ENCODE data around the gene GNG14. TPM values are rescaled to one million over a fixed set of nuclear protein-coding genes. Genes with fewer than 3 reads are reported as not detected.

Gene GNG14
- total RNA-seq, 1 experiment from 2014 or later, result not detected

DNA sequence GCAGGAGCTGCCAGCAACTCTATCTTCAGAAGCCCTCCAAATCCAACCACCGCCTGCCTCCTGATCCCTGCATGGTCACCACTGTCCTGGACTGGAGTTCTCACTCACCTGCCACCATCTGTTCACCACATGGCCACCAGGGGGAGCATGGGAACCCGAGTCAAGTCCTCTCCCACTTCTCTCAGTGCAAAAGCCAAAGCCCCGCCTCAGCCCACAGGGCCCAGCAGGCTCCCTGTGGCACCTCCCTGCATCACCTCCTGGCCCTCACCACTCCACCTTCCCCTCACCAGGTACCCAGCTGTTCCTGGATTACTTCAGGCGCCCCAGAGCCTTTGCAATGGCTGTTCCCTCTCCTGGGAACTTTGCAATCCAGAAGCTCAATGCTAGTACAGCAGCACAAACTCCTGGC, 11.4 kb upstream of the GNG14 start:
- H3K14ac ChIP-seq (ENCODE audit: insufficient read depth, low read length), result no peak overlapping the region
- peak; percentile 92 for DNase-seq
- H2BK20ac ChIP-seq (ENCODE audit: low read depth, low read length, poor library complexity, severe bottlenecking), result no peak overlapping the region
- H3K18ac ChIP-seq (ENCODE audit: insufficient read length, low read depth, low read length), result no peak overlapping the region
- H3K79me2 ChIP-seq (ENCODE audit: insufficient read depth, low read length), result no peaks in the 10 kb centered on the region
- no peak overlapping the region for H2BK15ac ChIP-seq (ENCODE audit: low read depth, low read length)
- H3K23ac ChIP-seq (ENCODE audit: insufficient read length, low read depth, low read length), result no peak overlapping the region
- peaks cover 40 to 86% (median 73%) of the 10 kb centered on the region in 3 experiments for H3K36me3 Mint-ChIP-seq (ENCODE audit: insufficient read depth in 1 of 3, low read depth in 3 of 3)
- H3K4me2 ChIP-seq (ENCODE audit: insufficient read depth, insufficient read length, low read length), result no peak overlapping the region
- no peak overlapping the region for H3K56ac ChIP-seq (ENCODE audit: insufficient read length, low read depth, low read length)
- no peaks in the 10 kb centered on the region for H3K9me3 ChIP-seq (ENCODE audit: control insufficient read depth, low read depth, low read length)
- H3K79me1 ChIP-seq (ENCODE audit: insufficient read depth, low read depth, low read length, poor library complexity, severe bottlenecking), result no peaks in the 10 kb centered on the region
- peak; percentile 92 for TF ChIP-seq CTCF (conservative IDR thresholded peaks at IDR 0.05)
- peak overlapping the region in 2 of 3 experiments; percentile 70 to 79; a peak in 4 of 7 replicates for H3K27ac Mint-ChIP-seq
- no peak overlapping the region for H3K27ac ChIP-seq (ENCODE audit: insufficient read length, low read depth, low read length)
- H3K27me3 ChIP-seq (ENCODE audit: insufficient read depth, low read length), result no peaks in the 10 kb centered on the region
- WGBS (ENCODE audit: extremely low coverage, insufficient read length, low lambda C conversion rate), result no CpG with 5 or more reads among the region's 4 CpGs
- no peak overlapping the region for H2BK12ac ChIP-seq (ENCODE audit: insufficient read length, low read depth, low read length)
- no peak overlapping the region for H4K91ac ChIP-seq (ENCODE audit: insufficient read length, low read depth, low read length)
- no peaks in the 10 kb centered on the region for H3K23me2 ChIP-seq (ENCODE audit: insufficient read length, low read depth, low read length, poor library complexity, severe bottlenecking)
- no peak overlapping the region for H3T11ph ChIP-seq (ENCODE audit: low read length)
- no peaks in the 10 kb centered on the region for H3K27me3 Mint-ChIP-seq (ENCODE audit: low read depth)
- H4K20me1 ChIP-seq (ENCODE audit: control insufficient read depth, insufficient read depth, insufficient read length), result no peaks in the 10 kb centered on the region
- no peak overlapping the region for H3K4ac ChIP-seq (ENCODE audit: low read depth, low read length)
- peaks cover 0 to 2% of the 10 kb centered on the region in 2 experiments; a peak in 1 of 5 replicates for H3K9me3 Mint-ChIP-seq
- no peak overlapping the region for H2AK5ac ChIP-seq (ENCODE audit: insufficient read length, low read length)
- no peak overlapping the region for H4K5ac ChIP-seq (ENCODE audit: insufficient read length, low read depth, low read length)
- no peak overlapping the region for H2BK5ac ChIP-seq (ENCODE audit: insufficient read length, low read length)
- H3K4me1 ChIP-seq (ENCODE audit: insufficient read depth, low read length), result no peaks in the 10 kb centered on the region
- H2AFZ ChIP-seq (ENCODE audit: low read length), result no peak overlapping the region
- peaks cover 2 to 15% of the 10 kb centered on the region in 2 experiments; a peak in 3 of 4 replicates for H3K4me1 Mint-ChIP-seq
- no peak overlapping the region for H3K4me3 Mint-ChIP-seq
- H4K8ac ChIP-seq (replicated peaks; ENCODE audit: insufficient read length, low read depth, low read length), result no peak overlapping the region
- H3K9ac ChIP-seq (ENCODE audit: extremely low read depth, insufficient read length, low read length), result no peak overlapping the region
- H2BK120ac ChIP-seq (ENCODE audit: low read depth, low read length, poor library complexity, severe bottlenecking), result no peak overlapping the region
